ENCODE results near the gene LDLRAD2.
"Not testable (repeated sequence)": the region's sequence is repeated elsewhere in the genome, so short reads cannot be mapped to it uniquely, and the experiment has no call there.

The LDLRAD2 gene

GRCh38 chr1:21783679-21784603 is 28.1 kb upstream of the LDLRAD2 start:
- no peak for DNase-seq

- DNase-seq, result not testable (repeated sequence)
Measured at GRCh38 chr1:21785764-21786163, 26.3 kb upstream of the LDLRAD2 start.

- no peak for DNase-seq
Measured at GRCh38 chr1:21786640-21787039, 25.4 kb upstream of the LDLRAD2 start.

GRCh38 chr1:21793104-21793503 is 19.0 kb upstream of the LDLRAD2 start:
- DNase-seq, result no peak

- DNase-seq, result no peak
Measured at GRCh38 chr1:21794656-21795055, 17.4 kb upstream of the LDLRAD2 start.

GRCh38 chr1:21795075-21795474 is 17.0 kb upstream of the LDLRAD2 start:
- no peak for DNase-seq

- DNase-seq, result no peak
Measured at GRCh38 chr1:21799730-21800129, 12.3 kb upstream of the LDLRAD2 start.

- no peak for DNase-seq
Measured at GRCh38 chr1:21801100-21801499, 11.0 kb upstream of the LDLRAD2 start.

- no peak for DNase-seq
Measured at GRCh38 chr1:21804536-21804935, 7.5 kb upstream of the LDLRAD2 start.

GRCh38 chr1:21813542-21813941 is 1.5 kb downstream of the LDLRAD2 start:
- no peak for DNase-seq

- no peak for DNase-seq
Measured at GRCh38 chr1:21814241-21814918, 2.3 kb downstream of the LDLRAD2 start.

GRCh38 chr1:21814981-21815582 is 3.0 kb downstream of the LDLRAD2 start:
- DNase-seq, result no peak

GRCh38 chr1:21815724-21816321 is 3.8 kb downstream of the LDLRAD2 start:
- DNase-seq, result no peak

GRCh38 chr1:21816602-21817302 is 4.7 kb downstream of the LDLRAD2 start:
- no peak for DNase-seq

GRCh38 chr1:21818656-21819055 is 6.6 kb downstream of the LDLRAD2 start:
- no peak for DNase-seq

GRCh38 chr1:21820597-21821232 is 8.7 kb downstream of the LDLRAD2 start:
- DNase-seq, result no peak

GRCh38 chr1:21821385-21822019 is 9.4 kb downstream of the LDLRAD2 start:
- DNase-seq, result no peak

- no peak for DNase-seq
Measured at GRCh38 chr1:21822349-21822748, 10.3 kb downstream of the LDLRAD2 start.

- DNase-seq, result no peak
Measured at GRCh38 chr1:21823206-21823979, 11.3 kb downstream of the LDLRAD2 start.

- DNase-seq, result no peak
Measured at GRCh38 chr1:21823980-21824702, 12.1 kb downstream of the LDLRAD2 start.
